BJ (cell line): ENCODE measurements around the gene STK40. TPM values are rescaled to one million over a fixed set of nuclear protein-coding genes. Genes with fewer than 3 reads are reported as not detected.

ENCODE experiments used
- CTCF ChIA-PET: fragments of 350-600 bp; formaldehyde crosslinking; extraction: SDS; loops from one replicate; lab custom pipeline; 2021; ENCODE audit warnings: antibody characterized with exemption, inconsistent platforms; lab: Yijun Ruan, JAX
- POLR2A ChIA-PET: fragments of 300-600 bp; sonication (Branson Sonifier 250); formaldehyde crosslinking; extraction: SDS; loops from one replicate; lab custom pipeline; 2021; ENCODE audit warnings: antibody characterized with exemption; lab: Charles Lee
- DNase-seq: peaks from one replicate; pipeline ENCODE4 v3.0.0-alpha.2; 2011; ENCODE audit warnings: low read depth
- H3K27me3 ChIP-seq: 2 replicates; pipeline ENCODE4 v1.6.0; 2011; ENCODE audit warnings: low read length; ENCODE audit not compliant: control insufficient read depth, insufficient read depth
- H3K36me3 ChIP-seq: 2 replicates; pipeline ENCODE4 v1.5.1; 2011; ENCODE audit warnings: low read length; ENCODE audit not compliant: control insufficient read depth, insufficient read depth
- H3K4me3 ChIP-seq: 2 replicates; pipeline ENCODE4 v1.5.1; 2011; ENCODE audit warnings: low read depth, mild to moderate bottlenecking, control low read depth, low read length
- CTCF ChIP-seq: IDR thresholded peaks from 2 replicates; pipeline ENCODE4 v1.5.1; 2011; ENCODE audit warnings: low read depth, mild to moderate bottlenecking, control low read depth, inconsistent platforms, low read length, moderate library complexity; ENCODE audit not compliant: insufficient read depth
- polyA plus RNA-seq: library from polyadenylated mRNA; depleted of rRNA; stranded (reverse); fragments of >200 nt; gene quantifications from 2 replicates; pipeline ENCODE4 v1.2.3, GENCODE V29; 2011

Gene STK40
- polyA plus RNA-seq, 1 experiment: 29.5 TPM

DNA sequence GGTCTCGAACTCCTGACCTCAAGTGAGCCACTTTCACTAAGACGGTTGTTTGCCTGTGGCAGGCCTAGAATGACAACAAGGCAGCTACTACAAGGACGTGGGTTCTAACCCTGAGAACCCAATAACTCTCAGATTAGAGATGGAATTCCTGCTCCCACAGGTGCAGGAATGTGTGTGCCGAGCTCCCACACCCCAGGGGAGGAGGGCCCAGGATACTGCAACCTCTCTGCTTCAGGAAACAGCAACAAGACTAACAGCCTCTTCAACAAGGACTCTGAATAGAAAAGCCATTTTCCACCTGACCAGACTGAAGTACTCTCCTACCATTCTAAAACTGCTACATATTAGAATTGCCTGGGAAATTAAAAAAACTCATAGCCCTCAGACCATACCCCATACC is 7.1 kb upstream of the STK40 start:
- DNase-seq: no peak
- ChIA-PET CTCF (interaction anchor here (0.8 to 1.1 kb wide), 2 partner anchors 26 to 40 kb away, joined by 3 read pairs; no protein-coding TSS in a partner anchor), POLR2A (no interaction called here)
- peaks cover 11% of the 10 kb centered on the region for H3K36me3 ChIP-seq
- no peaks in the 10 kb centered on the region for H3K27me3 ChIP-seq
- no peak overlapping the region for H3K4me3 ChIP-seq
- no peak for TF ChIP-seq CTCF

GRCh38 chr1:36391271-36391670 is 5.5 kb upstream of the STK40 start:
- CTCF ChIA-PET: interaction anchor here (0.8 kb wide), 1 partner anchor 22 kb away, joined by 3 read pairs; no protein-coding TSS in a partner anchor
- TF ChIP-seq CTCF: no peak
- DNase-seq: no peak
- Histone ChIP-seq H3K4me3 (no peak overlapping the region), H3K27me3 (no peaks in the 10 kb centered on the region), H3K36me3 (peaks cover 11% of the 10 kb centered on the region)
- POLR2A ChIA-PET: no interaction called here

DNA sequence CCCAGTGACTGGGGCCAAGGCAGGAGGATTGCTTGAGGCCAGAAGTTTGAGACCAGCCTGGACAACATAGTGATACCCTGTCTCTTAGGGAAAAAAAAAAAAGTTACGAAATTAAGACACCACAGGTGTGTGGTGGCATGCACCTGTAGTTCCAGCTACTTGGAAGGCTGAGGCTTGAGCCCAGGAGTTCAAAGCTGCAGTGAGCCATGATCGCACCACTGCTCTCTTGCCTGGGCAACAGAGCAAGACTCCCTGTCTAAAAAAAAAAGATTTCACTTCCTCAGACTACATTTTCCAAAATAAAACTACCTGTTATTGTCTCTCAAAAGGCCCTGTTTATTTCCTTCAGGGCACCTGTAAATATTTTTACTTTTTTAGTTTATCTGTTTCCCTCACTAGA is 4.7 kb upstream of the STK40 start:
- no peak for TF ChIP-seq CTCF
- Histone ChIP-seq H3K36me3 (peaks cover 11% of the 10 kb centered on the region), H3K4me3 (no peak overlapping the region), H3K27me3 (no peaks in the 10 kb centered on the region)
- ChIA-PET CTCF (interaction anchor here (0.8 kb wide), 1 partner anchor 21 kb away, joined by 3 read pairs; no protein-coding TSS in a partner anchor), POLR2A (no interaction called here)
- DNase-seq: no peak

- POLR2A ChIA-PET: no interaction called here
- TF ChIP-seq CTCF: no peak
- CTCF ChIA-PET: no interaction called here
Measured at GRCh38 chr1:36389999-36390398, 4.3 kb upstream of the STK40 start.

DNA sequence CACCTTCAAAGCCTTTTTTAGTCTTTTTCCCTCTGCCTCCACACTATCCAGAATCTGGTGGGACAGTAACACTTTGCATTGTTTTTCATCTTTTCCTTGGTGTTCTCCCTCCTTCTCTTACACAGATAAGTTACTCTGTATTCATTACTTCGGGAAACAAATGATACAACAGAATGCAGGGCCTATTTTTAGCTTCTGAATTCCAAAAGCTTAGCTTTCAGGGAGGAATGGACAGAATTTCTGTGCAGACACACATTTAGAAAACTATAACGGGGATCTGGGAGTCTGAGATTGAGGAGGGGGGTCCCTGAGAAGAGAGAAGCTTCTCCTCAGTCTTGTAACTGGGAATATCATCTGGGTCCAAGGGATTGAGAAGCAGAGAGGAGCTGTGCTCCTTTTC is 3.5 kb upstream of the STK40 start:
- Histone ChIP-seq H3K4me3 (no peak overlapping the region), H3K36me3 (peaks cover 11% of the 10 kb centered on the region), H3K27me3 (no peaks in the 10 kb centered on the region)
- DNase-seq: no peak
- ChIA-PET CTCF (interaction anchor here (1.3 to 1.7 kb wide), 4 partner anchors 10 to 47 kb away, joined by 3 to 11 read pairs (median 6); no protein-coding TSS in a partner anchor), POLR2A (no interaction called here)
- no peak for TF ChIP-seq CTCF

More at GRCh38 chr1:36389999-36390398, 4.3 kb upstream of the STK40 start:
- H3K36me3 ChIP-seq: peaks cover 11% of the 10 kb centered on the region
- no peak overlapping the region for H3K4me3 ChIP-seq
- no peak for DNase-seq
- H3K27me3 ChIP-seq: no peaks in the 10 kb centered on the region
